Fibroblast of the aortic adventitia (primary cell): Measurements from ENCODE around the gene AKAP12. TPM values are rescaled to one million over a fixed set of nuclear protein-coding genes. Genes with fewer than 3 reads are reported as not detected.

Experiments
- DNase-seq: peaks from one replicate; pipeline ENCODE4 v3.0.0-alpha.2; 2010; ENCODE audit warnings: low read depth
- H3K4me3 ChIP-seq: 2 replicates; pipeline ENCODE4 v1.5.1; 2011; ENCODE audit warnings: low read depth, mild to moderate bottlenecking, control low read depth, low read length, moderate library complexity
- total RNA-seq: library from RNA; depleted of rRNA; stranded (reverse); fragments of >200 nt; gene quantifications from 2 replicates; pipeline ENCODE4 v1.2.3, GENCODE V29; 2012; ENCODE audit warnings: low replicate concordance
- TF ChIP-seq, protein P1 (sequence below): IDR thresholded peaks from 2 replicates; pipeline ENCODE4 v1.5.1; 2011; ENCODE audit warnings: mild to moderate bottlenecking, low read length, control low read depth, inconsistent platforms; ENCODE audit not compliant: insufficient read depth

AKAP12 gene
- total RNA-seq, 1 donor, result 196 TPM

DNA sequence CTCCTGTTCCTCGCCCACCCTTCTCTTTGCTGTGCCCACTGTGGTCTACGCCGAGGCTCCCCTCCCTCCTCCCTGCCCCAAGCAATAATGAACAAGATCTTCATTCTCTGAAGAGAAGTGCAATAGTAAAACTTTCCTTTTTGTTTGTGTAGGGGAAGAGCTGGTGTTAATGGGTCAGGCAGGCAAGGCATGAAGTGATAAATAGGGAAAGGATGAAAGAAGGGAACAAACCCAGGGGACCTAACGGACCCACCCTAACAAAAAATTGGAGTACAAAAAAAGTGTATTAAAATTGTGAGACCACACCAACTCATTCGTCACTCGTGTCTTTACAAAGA is 84.7 kb downstream of the AKAP12 start:
- H3K4me3 ChIP-seq, result peak overlapping the region; percentile 41
- TF ChIP-seq, protein P1, sequence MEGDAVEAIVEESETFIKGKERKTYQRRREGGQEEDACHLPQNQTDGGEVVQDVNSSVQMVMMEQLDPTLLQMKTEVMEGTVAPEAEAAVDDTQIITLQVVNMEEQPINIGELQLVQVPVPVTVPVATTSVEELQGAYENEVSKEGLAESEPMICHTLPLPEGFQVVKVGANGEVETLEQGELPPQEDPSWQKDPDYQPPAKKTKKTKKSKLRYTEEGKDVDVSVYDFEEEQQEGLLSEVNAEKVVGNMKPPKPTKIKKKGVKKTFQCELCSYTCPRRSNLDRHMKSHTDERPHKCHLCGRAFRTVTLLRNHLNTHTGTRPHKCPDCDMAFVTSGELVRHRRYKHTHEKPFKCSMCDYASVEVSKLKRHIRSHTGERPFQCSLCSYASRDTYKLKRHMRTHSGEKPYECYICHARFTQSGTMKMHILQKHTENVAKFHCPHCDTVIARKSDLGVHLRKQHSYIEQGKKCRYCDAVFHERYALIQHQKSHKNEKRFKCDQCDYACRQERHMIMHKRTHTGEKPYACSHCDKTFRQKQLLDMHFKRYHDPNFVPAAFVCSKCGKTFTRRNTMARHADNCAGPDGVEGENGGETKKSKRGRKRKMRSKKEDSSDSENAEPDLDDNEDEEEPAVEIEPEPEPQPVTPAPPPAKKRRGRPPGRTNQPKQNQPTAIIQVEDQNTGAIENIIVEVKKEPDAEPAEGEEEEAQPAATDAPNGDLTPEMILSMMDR, result no peak

DNA sequence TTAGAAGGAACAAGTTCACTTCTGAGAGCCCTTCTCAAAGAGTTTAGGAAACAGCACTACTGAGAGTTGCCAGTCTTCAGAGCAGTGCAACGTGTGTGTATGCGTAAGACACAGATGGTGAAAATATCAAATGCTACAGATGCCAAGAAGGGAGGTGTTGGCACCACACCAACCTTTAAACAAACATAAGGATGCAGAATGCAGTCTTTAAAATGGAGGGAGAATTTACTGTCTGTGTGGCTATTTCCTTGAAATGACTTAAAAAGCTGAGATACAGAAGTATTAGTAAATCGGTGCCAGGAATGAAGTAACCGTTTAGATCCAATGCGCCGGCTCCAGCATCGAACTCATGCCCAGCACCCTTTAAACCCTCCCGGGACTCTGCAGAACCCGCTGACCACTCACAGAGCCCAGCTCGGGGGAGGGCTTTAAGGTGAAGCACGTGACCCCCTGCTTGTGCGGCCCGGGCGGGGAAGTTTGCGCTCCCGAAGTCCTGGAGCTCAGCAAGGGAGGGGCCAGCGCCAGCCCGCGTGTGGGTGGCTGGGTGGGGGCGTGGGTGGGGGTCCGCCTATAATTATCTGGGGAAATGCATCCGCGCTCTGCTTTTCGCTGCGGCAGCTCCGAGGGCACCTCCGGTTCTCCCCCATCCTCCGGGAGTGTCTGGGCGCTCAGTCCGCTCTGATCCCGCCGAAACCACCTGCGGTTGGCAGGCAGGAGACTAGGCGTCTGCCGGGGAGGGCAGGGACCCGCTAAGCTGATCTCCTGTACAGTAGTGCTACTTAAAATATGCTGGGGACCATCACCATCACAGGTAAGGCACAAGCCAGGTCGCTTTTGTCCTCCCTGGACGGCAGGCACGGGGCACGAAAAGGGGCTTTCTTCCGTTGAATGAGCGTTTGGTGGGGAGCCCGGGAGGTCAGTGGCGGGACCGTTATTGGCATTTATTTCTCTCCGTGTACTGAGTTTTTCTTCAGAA is 85.6 kb downstream of the AKAP12 start:
- peak; percentile 85 for DNase-seq
- H3K4me3 ChIP-seq, result peak overlapping the region; percentile 88
- TF ChIP-seq, protein P1, result no peak

More for the DNA sequence above, 84.7 kb downstream of the AKAP12 start:
- DNase-seq, result no peak

DNA sequence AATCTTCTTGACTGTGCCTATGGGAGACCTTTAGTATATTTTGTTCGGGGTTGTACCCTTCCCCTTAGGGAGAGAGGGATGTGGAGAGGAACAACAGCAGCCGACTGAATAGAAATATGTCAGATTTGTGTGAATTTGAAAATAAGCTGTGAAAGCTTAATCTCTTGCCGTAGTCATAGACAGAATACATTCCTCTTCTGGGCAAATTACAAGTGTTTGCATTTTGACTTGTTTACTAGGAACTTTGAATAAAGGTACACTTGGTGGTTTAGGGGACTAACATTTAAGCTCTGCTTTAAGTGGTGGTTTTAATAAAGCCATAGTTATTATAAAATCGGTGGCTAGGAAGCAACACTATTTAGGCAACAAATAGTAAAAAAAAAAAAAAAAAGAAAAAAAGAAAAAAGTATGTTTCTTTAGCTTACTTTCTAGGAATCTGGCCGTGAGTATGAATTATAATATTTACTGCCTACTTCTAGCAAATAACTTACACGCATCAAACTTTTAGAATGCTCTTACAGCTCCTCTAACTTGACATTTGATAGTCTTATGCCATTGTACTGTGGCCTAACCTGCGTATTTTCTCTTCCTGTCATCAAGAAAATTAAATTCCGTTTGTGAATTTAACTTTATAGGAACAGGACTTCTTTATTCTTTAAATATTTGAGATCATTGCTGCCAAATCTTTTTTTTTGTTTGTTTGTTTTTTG is 86.5 kb downstream of the AKAP12 start:
- H3K4me3 ChIP-seq, result peak overlapping the region; percentile 88
- peak; percentile 32 for DNase-seq
- TF ChIP-seq, protein P1, result no peak

DNA sequence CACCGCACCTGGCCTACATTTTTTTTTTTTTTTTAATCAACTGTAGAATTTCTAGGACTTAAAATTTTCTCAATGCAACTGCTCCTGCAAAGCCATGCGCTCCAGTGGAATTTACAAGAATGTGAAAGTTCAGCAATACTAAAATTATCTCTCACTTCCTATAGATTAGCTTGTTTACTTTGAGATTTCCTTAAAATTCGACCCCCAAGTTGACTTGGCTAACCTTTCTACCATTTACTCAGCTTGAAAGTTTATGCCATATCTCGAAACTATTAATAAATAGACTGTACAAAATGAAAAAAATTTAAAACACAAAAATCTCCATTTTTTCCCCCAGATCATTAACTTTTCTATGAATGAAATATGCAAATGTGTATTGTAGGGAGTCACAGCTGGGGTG is 87.3 kb downstream of the AKAP12 start:
- TF ChIP-seq, protein P1, result no peak
- peak; percentile 26 for DNase-seq

DNA sequence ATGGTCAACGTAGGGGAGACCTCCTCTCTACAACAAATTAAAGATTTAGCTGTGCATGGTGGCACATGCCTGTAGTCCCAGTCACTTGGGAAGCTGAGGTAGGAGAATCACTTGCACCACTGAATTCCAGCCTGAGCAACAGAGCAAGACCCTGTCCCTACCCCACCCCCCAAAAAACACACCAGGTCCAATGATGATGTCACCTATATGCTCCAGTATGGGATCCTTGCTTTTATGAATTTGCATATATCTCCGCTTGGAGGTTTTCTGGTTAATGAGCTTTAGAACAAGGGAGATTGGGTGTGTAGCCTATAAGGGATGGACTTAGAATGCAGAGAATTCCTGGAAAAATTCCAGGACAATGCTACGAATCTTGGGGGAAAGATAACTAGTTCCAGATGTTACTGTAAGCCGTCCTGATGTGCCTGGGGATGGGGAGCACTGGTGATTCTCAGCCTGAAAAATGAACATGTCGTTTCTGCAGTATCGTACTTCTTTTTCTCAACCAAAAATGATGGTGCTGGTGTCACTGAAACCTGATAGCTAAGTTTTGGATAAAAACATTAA is 90.4 kb downstream of the AKAP12 start:
- peak; percentile 95 for DNase-seq

More for the DNA sequence above, 87.3 kb downstream of the AKAP12 start:
- peak overlapping the region; percentile 88 for H3K4me3 ChIP-seq

DNA sequence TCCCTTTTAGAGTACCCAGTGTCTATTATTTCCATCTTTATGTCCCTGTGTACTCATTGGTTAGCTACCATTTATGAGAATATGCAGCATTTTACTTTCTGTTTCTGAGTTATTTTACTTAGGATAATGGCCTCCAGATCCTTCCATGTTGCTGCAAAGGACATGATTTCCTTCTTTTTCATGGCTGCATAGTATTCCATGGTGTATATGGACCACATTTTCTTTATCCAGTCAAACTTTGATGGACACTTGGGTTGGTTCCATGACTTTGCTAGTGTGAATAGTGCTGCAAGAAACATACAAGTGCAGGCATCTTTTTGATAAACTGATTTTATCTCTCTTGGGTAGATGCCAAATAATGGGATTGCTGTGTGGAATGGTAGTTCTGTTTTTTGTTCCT is 96.2 kb downstream of the AKAP12 start:
- TF ChIP-seq, protein P1, result no peak
- no peak overlapping the region for H3K4me3 ChIP-seq
- DNase-seq, result no peak

More for the DNA sequence above, 90.4 kb downstream of the AKAP12 start:
- TF ChIP-seq, protein P1, result no peak
- H3K4me3 ChIP-seq, result peak overlapping the region; percentile 9
